ENCODE data around the gene CD300C.

GRCh38 chr17:74545843-74546230, at the start of gene CD300C:
- TF ChIP-seq, protein P1, sequence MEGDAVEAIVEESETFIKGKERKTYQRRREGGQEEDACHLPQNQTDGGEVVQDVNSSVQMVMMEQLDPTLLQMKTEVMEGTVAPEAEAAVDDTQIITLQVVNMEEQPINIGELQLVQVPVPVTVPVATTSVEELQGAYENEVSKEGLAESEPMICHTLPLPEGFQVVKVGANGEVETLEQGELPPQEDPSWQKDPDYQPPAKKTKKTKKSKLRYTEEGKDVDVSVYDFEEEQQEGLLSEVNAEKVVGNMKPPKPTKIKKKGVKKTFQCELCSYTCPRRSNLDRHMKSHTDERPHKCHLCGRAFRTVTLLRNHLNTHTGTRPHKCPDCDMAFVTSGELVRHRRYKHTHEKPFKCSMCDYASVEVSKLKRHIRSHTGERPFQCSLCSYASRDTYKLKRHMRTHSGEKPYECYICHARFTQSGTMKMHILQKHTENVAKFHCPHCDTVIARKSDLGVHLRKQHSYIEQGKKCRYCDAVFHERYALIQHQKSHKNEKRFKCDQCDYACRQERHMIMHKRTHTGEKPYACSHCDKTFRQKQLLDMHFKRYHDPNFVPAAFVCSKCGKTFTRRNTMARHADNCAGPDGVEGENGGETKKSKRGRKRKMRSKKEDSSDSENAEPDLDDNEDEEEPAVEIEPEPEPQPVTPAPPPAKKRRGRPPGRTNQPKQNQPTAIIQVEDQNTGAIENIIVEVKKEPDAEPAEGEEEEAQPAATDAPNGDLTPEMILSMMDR (conservative IDR thresholded peaks at IDR 0.05), result no peak
- no peak for TF ChIP-seq ZFX (IDR thresholded peaks at IDR 0.05)

All from C4-2B (cell line).